Panc1 (cell line): ENCODE data around the gene STRIP1.

Source experiments
- POLR2AphosphoS5 ChIP-seq: IDR thresholded peaks from 2 replicates; pipeline ENCODE4 v1.6.1; 2012; ENCODE audit warnings: mild to moderate bottlenecking, low read depth, low read length, moderate library complexity
- SIN3A ChIP-seq: IDR thresholded peaks from 2 replicates; pipeline ENCODE4 v1.6.1; 2012; ENCODE audit warnings: low read depth, mild to moderate bottlenecking, low read length, moderate library complexity, borderline replicate concordance; ENCODE audit not compliant: insufficient read depth
- TF ChIP-seq, protein P1 (sequence below): fragments of 450-650 bp; IDR thresholded peaks from 2 replicates; pipeline ENCODE4 v1.5.1; 2017; ENCODE audit warnings: mild to moderate bottlenecking

DNA sequence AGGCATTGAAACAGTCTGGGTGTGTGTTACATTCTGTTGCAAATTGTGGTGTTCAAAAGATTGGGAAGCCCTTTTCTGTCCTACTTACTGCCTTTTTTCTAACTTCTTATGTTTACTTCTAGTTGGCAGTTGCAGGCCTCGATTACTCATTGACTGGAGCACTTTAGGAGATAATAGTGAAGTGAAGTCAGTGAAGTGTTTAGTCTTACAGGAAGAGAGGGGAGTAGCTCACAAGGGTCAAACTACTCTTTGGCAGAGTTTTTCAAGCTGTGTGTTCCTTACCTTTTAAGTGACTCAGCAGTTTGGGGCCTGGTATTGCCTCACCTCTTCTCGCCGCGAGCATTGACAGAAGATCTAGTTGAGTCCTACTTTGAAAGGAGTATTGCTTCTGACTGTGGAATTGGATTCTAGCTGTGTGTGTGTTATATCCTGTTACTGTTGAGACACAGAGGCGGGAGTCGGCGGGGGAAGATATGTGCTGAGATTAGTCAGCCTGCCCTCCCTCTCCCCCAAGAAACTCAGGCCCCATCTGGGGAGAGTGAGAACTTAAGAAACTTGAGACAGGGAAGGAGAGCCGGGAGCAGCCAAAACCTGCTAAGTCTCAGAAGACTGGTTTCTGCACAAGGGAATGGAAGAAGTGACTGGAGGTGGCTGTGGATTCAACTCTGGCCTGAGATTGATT lies 30.5 kb upstream of the STRIP1 start:
- TF ChIP-seq, protein P1, sequence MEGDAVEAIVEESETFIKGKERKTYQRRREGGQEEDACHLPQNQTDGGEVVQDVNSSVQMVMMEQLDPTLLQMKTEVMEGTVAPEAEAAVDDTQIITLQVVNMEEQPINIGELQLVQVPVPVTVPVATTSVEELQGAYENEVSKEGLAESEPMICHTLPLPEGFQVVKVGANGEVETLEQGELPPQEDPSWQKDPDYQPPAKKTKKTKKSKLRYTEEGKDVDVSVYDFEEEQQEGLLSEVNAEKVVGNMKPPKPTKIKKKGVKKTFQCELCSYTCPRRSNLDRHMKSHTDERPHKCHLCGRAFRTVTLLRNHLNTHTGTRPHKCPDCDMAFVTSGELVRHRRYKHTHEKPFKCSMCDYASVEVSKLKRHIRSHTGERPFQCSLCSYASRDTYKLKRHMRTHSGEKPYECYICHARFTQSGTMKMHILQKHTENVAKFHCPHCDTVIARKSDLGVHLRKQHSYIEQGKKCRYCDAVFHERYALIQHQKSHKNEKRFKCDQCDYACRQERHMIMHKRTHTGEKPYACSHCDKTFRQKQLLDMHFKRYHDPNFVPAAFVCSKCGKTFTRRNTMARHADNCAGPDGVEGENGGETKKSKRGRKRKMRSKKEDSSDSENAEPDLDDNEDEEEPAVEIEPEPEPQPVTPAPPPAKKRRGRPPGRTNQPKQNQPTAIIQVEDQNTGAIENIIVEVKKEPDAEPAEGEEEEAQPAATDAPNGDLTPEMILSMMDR, result no peak
- no peak for TF ChIP-seq SIN3A
- TF ChIP-seq POLR2AphosphoS5, result no peak
